Memory B cell (primary cell): ENCODE results near the gene ADAM12.

Experiments used
- ATAC-seq: fragments of 150-1000 bp; cut with Tn5 transposase; 2 replicates; pipeline ENCODE4 v1.10.0; 2021; ENCODE audit warnings: low read depth, mild to moderate bottlenecking, moderate library complexity
- DNase-seq, 2 donors: peaks; one replicate each; pipeline ENCODE4 v3.0.0; 2022; ENCODE audit warnings: low spot score in 2 of 2
- H3K27ac Mint-ChIP-seq: one replicate; pipeline ENCODE4 v1.8.0; 2022; ENCODE audit warnings: mild to moderate bottlenecking, moderate library complexity, mixed read lengths
- H3K27me3 Mint-ChIP-seq: one replicate; pipeline ENCODE4 v1.8.0; 2022; ENCODE audit warnings: mixed read lengths
- H3K36me3 Mint-ChIP-seq: one replicate; pipeline ENCODE4 v1.8.0; 2022; ENCODE audit warnings: mild to moderate bottlenecking, mixed read lengths
- H3K4me1 Mint-ChIP-seq: one replicate; pipeline ENCODE4 v1.8.0; 2022; ENCODE audit warnings: mixed read lengths
- H3K4me3 Mint-ChIP-seq: one replicate; pipeline ENCODE4 v1.8.0; 2022; ENCODE audit warnings: mild to moderate bottlenecking, moderate library complexity, mixed read lengths
- H3K9me3 Mint-ChIP-seq: one replicate; pipeline ENCODE4 v1.8.0; 2022; ENCODE audit warnings: mixed read lengths

Gene ADAM12

DNA sequence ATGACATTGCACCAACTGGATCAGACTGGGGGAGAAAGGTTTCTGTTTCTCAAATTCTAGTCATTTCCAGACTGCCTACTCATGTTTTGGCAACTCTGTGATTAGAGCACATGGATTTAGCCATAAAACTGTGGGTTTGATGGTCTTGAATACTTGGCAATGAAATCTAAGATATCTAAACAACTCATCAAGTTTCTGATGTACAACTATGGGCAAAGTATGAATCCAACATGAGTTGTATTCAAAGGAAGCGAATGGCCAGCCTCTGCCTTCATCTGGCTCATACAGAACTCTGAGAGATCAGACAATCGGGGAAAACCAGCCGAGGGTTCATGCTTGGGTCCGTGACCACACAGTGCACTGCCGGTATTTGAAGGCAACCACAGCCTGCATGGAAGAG, 144.3 kb downstream of the ADAM12 start:
- DNase-seq (no peak), ATAC-seq (no peak)
- Mint-ChIP-seq H3K27me3 (peaks cover 6% of the 10 kb centered on the region), H3K9me3 (no peaks in the 10 kb centered on the region), H3K36me3 (no peaks in the 10 kb centered on the region), H3K4me3 (no peak overlapping the region), H3K4me1 (no peaks in the 10 kb centered on the region), H3K27ac (no peak overlapping the region)

DNA sequence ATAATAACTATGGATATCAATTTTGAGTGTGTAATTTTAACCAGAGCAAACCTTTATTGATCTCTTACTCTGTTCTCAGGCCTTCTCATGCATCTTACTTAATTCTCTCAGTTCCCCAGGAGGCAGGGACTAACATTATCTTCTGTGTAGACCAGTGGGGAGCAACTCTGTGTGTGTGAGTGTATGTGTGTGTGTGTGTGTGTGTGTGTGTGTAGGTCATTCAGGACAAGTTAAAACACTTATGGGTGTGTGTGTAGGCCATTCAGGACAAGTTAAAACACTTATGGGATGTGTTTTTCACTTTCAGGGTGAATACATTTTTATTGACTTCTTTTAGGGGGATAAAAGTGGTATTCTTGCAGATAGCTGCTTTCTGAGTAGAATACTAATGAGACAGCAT, 145.0 kb downstream of the ADAM12 start:
- ATAC-seq (no peak), DNase-seq (no peak)
- no peak overlapping the region for H3K27ac Mint-ChIP-seq
- H3K36me3 Mint-ChIP-seq = no peaks in the 10 kb centered on the region
- peaks cover 6% of the 10 kb centered on the region for H3K27me3 Mint-ChIP-seq
- H3K4me1 Mint-ChIP-seq = no peaks in the 10 kb centered on the region
- H3K4me3 Mint-ChIP-seq = no peak overlapping the region
- no peaks in the 10 kb centered on the region for H3K9me3 Mint-ChIP-seq

DNA sequence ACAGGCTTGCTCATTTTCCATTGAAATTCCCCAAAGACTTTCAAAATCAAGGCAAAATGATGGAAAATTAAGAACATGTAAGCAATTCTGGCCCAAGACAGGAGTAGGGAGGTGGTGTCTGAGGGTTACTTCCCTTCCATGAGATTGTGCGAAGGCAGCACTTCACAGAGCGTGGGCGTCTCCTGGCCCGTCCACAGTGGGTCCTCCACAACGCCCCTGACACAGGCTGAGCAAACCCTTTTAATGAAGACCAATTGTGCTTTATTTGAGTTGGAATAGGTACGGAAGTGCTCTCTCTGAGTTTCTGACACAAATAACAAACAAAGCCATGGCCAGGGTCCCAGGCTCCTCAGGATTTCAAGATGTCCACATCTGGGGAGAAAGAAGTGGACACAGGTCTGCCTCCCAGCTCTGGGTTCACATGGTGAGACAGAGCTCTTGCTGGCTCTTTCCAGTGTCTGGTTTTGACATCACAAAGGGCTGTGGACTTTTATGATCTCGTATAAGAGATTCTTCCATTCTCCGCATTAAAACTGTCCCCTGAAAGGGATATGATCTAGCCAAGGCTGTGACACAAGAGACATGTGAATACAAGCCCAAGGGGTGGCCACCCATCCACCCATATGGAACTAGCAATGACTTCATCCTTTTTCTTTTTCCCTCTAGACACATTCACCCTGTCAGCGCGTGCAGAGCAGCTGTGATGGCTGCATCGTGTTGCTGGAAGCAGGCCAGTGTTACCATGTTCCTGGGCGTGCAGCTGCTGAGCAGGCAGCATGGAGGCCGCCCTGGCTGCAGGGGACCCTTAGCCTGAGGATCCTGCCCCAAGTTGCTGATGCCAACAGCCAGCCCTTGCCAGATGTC, 145.6 kb downstream of the ADAM12 start:
- no peak overlapping the region for H3K4me3 Mint-ChIP-seq
- DNase-seq (no peak), ATAC-seq (no peak)
- no peaks in the 10 kb centered on the region for H3K36me3 Mint-ChIP-seq
- peaks cover 6% of the 10 kb centered on the region for H3K27me3 Mint-ChIP-seq
- H3K9me3 Mint-ChIP-seq = no peaks in the 10 kb centered on the region
- H3K4me1 Mint-ChIP-seq = no peaks in the 10 kb centered on the region
- H3K27ac Mint-ChIP-seq = no peak overlapping the region

DNA sequence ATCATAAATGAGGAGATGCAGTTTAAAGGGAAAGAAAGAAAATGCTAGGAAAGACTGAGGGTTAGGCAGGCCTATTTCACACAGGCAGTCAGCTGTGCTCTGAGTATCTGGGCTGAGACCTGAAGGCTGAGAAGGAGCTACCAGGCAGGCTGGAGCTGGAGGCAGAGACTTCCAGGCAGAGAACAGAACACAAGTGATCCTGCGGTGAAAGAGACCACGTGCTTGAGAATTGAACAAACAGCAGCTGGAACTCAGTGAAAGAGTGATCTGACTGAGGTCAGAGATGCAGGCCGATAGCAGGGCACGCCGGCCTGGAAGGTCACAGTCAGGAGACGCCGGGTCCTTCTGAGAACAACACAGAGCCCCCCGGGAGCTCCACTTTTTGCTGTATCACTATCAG, 147.8 kb downstream of the ADAM12 start:
- DNase-seq = no peak
- no peak for ATAC-seq
- no peaks in the 10 kb centered on the region for H3K36me3 Mint-ChIP-seq
- H3K9me3 Mint-ChIP-seq = peaks cover 4% of the 10 kb centered on the region
- no peaks in the 10 kb centered on the region for H3K4me1 Mint-ChIP-seq
- H3K27ac Mint-ChIP-seq = no peak overlapping the region
- peaks cover 6% of the 10 kb centered on the region for H3K27me3 Mint-ChIP-seq
- no peak overlapping the region for H3K4me3 Mint-ChIP-seq

DNA sequence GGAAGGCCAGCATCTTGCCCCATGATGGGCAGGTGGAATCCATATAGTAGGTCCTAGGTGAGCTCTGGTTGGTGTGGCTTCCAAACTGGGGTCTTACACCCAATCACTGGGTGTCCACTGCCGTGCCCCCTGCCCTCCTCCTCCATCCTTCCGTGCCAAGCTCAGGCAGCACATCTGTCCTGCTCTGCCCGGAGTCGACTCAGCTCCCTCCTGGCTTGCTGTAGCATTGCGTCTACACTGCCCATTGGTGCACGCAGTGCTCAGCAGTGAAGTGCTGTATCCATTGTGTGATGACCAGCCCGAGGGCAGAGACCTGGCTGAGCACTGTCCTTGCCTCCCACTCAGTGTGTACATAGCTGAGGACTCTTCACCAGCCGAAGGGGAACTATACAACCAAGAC, 148.4 kb downstream of the ADAM12 start:
- ATAC-seq (no peak), DNase-seq (no peak)
- H3K36me3 Mint-ChIP-seq = no peaks in the 10 kb centered on the region
- no peak overlapping the region for H3K4me3 Mint-ChIP-seq
- peaks cover 6% of the 10 kb centered on the region for H3K27me3 Mint-ChIP-seq
- no peak overlapping the region for H3K27ac Mint-ChIP-seq
- no peaks in the 10 kb centered on the region for H3K4me1 Mint-ChIP-seq
- H3K9me3 Mint-ChIP-seq = peaks cover 4% of the 10 kb centered on the region

DNA sequence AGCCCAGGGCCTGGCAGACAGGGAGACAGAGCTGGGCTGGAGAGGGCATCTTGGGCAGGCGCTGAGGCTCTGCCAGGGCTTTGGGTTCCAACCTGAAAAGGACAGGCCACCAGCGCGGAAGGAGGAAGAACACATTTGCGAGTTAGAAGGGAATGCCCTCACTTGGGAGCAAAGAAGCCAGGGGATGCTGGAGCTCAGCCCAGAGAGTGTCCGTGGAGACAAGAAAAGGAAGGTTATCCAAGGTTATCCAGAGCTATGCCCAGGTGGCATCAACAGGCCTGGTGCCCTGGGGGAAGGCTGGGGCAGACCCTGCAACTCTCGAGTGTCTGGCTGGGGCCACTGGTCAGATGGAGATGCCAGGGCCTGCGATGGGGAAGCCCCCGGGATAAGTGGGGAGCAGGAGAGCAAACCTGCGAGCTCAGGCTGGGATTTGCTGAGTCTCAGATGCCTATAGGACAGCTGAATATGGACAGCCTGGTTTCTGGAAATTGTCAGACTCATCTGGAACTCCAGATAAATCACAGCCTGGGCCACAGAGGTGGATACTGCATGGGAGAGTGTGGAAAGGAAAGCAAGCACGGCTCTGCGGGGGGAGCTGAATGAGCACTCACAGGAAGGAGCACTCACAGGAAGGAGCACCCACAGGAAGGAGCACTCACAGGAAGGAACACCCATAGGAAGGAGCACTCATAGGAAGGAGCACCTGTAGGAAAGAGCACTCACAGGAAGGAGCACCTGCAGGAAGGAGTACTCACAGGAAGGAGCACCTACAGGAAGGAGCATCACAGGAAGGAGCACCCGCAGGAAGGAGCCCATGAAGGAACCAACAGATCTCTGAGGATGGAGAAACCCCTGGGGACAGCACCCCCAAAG, 152.1 kb downstream of the ADAM12 start:
- no peak for DNase-seq
- H3K9me3 Mint-ChIP-seq = peaks cover 4% of the 10 kb centered on the region
- peak overlapping the region; percentile 67 for H3K27ac Mint-ChIP-seq
- no peak overlapping the region for H3K4me3 Mint-ChIP-seq
- H3K4me1 Mint-ChIP-seq = no peaks in the 10 kb centered on the region
- H3K27me3 Mint-ChIP-seq = peaks cover 19% of the 10 kb centered on the region
- no peak for ATAC-seq
- H3K36me3 Mint-ChIP-seq = no peaks in the 10 kb centered on the region

DNA sequence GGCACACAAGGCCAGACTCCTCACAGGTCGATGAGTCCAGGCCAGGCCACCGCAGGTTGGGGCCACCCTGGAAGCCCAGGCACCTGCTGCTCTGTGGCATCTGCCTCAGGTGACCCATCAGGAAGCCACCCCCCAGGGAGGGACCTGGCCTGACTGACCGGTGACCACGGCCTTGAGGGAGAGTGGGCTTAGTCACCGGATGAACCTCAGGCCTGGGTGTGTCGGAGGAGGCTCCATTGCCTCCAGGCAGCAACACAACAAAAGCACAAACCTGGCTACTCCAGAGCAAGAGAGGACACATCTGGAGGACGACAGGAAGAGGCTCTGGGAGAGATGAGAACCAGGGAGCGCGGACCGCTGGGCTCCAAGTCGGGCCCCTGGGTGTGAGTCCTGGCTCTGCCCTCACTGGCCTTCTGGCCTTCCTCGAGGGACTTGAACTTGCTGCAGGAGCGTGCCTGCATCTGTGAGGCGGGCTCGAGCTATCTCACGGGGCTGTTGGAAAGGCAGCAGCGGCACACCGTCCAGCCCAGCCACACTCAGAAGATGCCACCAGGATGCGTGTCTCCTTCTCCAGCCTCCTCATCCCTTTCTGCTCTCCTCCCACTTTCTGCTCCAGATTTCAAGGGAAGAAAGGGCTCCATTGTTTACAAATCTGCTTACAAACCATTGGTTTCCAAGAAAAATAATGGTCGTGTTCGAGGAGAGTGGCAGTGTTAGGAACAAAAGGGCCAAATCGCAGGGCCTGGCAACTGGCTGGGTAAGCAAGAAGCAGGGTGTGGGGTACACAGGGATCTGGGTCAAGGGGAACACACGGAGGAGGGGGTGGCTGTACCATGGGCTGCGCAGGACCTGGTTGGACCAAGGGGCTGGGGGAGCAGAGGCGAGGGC, 152.9 kb downstream of the ADAM12 start:
- ATAC-seq (no peak), DNase-seq (no peak)
- H3K36me3 Mint-ChIP-seq = no peaks in the 10 kb centered on the region
- no peaks in the 10 kb centered on the region for H3K4me1 Mint-ChIP-seq
- H3K27ac Mint-ChIP-seq = peak overlapping the region; percentile 67
- H3K4me3 Mint-ChIP-seq = no peak overlapping the region
- peaks cover 17% of the 10 kb centered on the region for H3K27me3 Mint-ChIP-seq
- H3K9me3 Mint-ChIP-seq = peaks cover 4% of the 10 kb centered on the region

DNA sequence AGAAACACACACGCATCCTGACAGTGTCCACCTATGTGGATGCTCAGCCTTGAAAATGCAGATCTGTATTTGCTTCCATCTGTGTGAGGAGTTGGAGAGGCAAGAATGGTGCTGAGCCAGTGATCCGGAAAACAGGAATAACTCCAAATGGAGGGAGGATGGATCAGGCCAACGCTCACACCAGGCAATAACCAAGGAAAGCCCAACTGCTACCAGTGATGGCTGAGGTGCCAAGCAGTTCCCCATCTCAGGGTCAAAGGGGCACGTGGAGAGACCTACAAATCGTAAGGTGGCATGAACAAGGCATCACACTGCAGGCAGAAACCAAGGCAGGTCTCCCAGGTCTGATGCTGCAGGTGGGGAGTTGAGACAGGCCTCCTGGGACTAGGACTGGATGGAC, 153.6 kb downstream of the ADAM12 start:
- no peak for ATAC-seq
- DNase-seq = no peak
- Mint-ChIP-seq H3K4me3 (no peak overlapping the region), H3K4me1 (peaks cover under 1% of the 10 kb centered on the region), H3K27me3 (peaks cover 15% of the 10 kb centered on the region), H3K36me3 (no peaks in the 10 kb centered on the region), H3K9me3 (peaks cover 4% of the 10 kb centered on the region), H3K27ac (no peak overlapping the region)

DNA sequence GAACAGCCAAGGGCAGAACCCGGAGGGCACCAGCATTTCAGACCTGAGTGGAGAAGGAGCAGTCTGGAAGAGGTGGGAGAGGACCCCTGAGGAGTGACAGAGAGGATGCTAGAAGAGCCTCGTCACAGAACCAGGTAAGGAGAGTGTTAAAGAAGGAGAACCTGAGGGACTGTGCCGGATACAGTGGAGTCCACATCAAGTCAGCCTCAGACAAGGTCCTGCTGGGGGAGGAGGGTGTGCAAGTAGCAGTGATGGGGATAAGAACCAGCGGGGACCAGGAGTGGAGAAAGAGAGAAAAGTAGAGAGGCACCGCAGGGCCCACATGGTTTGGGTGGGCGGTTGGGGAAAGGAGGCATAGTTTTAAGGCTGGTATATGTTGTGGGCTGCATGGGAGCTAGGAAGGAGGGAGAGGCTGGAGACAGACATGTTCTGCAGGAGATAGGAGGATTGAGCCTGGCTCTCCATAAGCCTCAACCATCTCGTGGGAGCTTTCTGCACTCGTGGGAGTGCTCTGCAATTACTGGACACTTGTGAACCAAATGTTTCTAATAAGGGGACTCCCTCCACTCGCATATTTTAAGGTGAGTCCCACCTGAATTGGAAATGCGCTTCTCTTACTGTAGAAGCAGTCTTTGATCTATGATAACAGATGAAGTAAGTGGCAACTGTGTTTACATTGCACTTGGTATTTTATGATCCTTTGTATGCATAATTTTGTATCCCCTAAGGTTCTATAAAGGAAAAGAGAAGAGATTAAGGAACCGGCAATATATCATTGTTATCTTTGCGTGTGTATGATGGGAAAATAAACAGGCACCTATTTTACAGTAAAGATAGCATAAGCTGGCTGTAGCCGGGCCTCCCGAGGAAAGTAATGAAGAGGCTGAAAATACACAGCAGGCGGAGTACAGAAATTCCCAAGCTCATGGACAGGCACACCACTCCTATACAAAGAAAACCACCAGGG, 154.8 kb downstream of the ADAM12 start:
- Mint-ChIP-seq H3K27me3 (peaks cover 16% of the 10 kb centered on the region), H3K27ac (no peak overlapping the region), H3K36me3 (no peaks in the 10 kb centered on the region), H3K4me1 (peaks cover 2% of the 10 kb centered on the region), H3K9me3 (peaks cover 4% of the 10 kb centered on the region), H3K4me3 (no peak overlapping the region)
- ATAC-seq = no peak
- no peak for DNase-seq

DNA sequence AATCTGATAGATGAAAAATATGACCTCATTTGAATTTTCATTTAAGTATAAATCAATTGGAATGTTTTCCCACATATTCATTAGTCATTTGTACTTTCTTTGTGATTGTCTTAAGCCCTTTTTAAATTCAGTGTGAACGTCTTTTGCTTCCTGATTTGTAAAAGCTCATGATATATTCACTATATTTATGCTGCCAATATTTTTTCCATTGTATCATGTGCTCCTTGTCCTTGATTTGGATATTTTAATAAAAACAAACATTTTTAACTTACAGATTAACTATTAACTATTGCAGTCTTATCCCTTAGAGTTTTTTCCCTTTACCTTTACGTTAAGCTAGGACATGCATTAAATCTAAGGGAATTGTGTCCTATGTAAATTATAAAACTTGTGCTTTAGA, 157.7 kb downstream of the ADAM12 start:
- DNase-seq = no peak
- H3K36me3 Mint-ChIP-seq = no peaks in the 10 kb centered on the region
- peaks cover under 1% of the 10 kb centered on the region for H3K9me3 Mint-ChIP-seq

DNA sequence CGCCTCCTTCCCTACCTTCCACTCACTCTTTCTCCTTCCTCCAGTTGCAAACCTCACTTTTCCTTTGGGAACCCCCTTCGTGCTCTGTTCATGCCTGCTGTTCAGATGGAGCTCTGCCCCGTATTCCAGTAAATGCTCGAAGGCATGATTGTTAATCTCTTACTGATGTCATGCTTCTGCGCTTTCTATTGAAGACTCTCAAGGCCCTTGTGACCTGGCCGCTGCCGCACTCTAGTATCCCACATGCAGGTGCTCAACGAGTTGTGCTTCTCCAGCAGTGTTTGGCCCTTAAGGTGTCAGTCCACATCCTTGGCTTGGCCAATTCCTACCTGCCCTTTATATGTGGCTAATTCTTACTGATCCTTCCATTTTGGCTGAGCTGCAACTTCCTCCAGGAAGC, 158.6 kb downstream of the ADAM12 start:
- ATAC-seq (no peak), DNase-seq (no peak)
- no peak overlapping the region for H3K27ac Mint-ChIP-seq
- H3K4me3 Mint-ChIP-seq = no peak overlapping the region
- peaks cover 16% of the 10 kb centered on the region for H3K27me3 Mint-ChIP-seq
- H3K36me3 Mint-ChIP-seq = no peaks in the 10 kb centered on the region
- peaks cover 2% of the 10 kb centered on the region for H3K4me1 Mint-ChIP-seq
- H3K9me3 Mint-ChIP-seq = no peaks in the 10 kb centered on the region

More for the DNA sequence above, 157.7 kb downstream of the ADAM12 start:
- ATAC-seq = no peak
- Mint-ChIP-seq H3K4me1 (peaks cover 2% of the 10 kb centered on the region), H3K27ac (no peak overlapping the region), H3K27me3 (peaks cover 16% of the 10 kb centered on the region), H3K4me3 (no peak overlapping the region)

DNA sequence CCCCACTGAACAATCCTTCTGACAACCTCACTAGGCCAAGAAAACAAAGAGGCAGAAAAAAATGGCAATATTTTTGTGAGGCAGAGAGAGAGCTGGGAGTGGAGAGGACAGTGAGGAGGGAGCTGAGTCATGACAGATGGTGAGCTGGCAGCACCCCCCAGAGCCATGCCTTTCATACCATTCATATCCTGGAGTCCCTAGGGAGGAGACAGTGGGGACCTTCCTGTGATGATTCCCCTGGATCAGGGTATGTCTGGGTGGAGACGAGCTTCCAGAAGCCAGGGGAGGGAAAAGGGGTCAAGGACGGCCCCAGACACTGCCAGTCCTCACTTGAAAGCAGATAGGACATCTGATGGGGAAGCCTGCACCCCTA, 160.5 kb downstream of the ADAM12 start:
- H3K4me3 Mint-ChIP-seq = no peak overlapping the region
- no peaks in the 10 kb centered on the region for H3K9me3 Mint-ChIP-seq
- H3K27me3 Mint-ChIP-seq = peaks cover 9% of the 10 kb centered on the region
- peaks cover 2% of the 10 kb centered on the region for H3K4me1 Mint-ChIP-seq
- H3K36me3 Mint-ChIP-seq = no peaks in the 10 kb centered on the region
- ATAC-seq (no peak), DNase-seq (no peak)
- no peak overlapping the region for H3K27ac Mint-ChIP-seq
